ENCODE measurements around the gene LCP2. TPM values are rescaled to one million over a fixed set of nuclear protein-coding genes. Genes with fewer than 3 reads are reported as not detected.

The LCP2 gene
- total RNA-seq, 4 donors from 2014 or later = 45.8 to 120 (median 55.0) TPM

DNA sequence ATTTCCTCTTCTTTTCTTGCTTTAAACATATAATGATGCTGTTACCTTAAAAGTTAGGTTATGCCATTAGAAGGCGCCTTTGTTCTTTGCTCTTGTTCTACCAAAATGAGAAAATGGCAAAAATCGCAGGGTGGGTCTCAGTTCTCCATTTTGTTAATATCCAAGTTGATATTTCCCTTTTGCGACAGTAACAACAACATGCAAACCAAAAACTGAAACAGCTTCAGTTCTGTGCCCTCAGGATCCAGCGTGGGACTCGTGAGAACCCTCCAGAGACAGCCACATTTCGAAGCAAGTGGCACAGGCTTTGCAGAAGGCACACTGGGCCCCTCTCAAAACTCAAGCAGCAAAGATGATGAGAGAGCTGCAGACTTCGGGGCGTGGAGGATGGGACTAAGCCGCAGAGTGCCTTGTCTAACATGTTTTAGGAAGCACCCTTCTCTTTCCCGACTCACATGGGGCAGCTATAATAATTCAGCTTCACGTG lies 33.0 kb upstream of the LCP2 start:
- TF ChIP-seq, protein P1, sequence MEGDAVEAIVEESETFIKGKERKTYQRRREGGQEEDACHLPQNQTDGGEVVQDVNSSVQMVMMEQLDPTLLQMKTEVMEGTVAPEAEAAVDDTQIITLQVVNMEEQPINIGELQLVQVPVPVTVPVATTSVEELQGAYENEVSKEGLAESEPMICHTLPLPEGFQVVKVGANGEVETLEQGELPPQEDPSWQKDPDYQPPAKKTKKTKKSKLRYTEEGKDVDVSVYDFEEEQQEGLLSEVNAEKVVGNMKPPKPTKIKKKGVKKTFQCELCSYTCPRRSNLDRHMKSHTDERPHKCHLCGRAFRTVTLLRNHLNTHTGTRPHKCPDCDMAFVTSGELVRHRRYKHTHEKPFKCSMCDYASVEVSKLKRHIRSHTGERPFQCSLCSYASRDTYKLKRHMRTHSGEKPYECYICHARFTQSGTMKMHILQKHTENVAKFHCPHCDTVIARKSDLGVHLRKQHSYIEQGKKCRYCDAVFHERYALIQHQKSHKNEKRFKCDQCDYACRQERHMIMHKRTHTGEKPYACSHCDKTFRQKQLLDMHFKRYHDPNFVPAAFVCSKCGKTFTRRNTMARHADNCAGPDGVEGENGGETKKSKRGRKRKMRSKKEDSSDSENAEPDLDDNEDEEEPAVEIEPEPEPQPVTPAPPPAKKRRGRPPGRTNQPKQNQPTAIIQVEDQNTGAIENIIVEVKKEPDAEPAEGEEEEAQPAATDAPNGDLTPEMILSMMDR (IDR thresholded peaks at IDR 0.05; ENCODE audit: low read depth) = no peak

DNA sequence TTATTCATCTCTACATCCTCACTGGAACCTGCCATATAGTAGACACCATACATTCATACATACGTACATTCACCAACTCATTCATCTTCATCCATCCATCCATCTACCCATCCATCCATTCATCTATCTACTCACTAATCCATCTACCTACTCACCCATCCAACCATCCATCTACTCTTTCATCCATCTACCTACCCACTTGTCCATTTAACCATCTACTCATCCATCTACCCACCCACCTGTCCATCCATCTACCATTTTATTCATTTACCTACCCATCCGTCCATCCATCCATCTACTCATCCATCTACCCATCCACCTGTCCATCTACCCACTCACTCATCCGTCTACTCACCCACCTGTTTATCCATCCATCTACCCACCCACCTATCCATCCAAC lies 31.9 kb upstream of the LCP2 start:
- TF ChIP-seq, protein P1 (IDR thresholded peaks at IDR 0.05; ENCODE audit: low read depth) = no peak

DNA sequence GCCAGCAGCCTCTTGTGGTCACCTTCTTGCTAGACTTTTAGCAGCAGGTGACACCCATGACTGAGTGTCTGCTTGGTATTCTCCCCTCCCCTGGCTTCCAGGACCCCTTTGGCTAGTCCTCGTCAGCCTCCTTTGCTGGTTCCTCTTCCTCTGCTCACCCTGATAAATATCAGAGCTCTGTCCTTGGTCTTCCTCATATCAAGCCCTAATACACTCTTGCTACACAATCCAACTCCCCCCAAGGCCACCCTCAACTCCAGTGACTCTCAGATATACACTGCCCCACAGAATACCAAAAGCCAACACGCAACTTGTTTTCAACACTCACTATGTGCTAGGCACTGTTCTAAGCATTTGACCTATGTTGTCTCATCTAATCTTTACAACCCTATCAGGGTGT lies 30.3 kb upstream of the LCP2 start:
- TF ChIP-seq, protein P1 (IDR thresholded peaks at IDR 0.05; ENCODE audit: low read depth) = no peak

DNA sequence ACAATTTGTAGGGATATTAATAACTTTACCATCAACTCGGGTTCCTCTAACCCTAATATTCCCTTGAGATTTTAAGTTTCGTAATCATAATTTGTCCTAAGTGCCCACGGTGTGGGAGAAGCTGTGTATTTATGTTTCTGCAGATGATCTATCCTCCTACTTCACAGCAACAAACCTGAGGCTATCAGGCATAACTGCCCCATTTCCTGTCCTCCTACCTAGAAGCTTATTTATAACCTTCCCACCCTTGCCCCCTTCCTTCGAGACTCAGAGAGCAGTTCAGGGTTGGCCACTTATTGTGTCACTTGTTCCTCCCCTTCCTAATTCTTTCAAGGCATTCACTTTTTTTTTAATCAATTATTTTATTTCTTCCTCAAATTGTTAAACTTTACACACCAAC lies 29.6 kb upstream of the LCP2 start:
- TF ChIP-seq, protein P1 (IDR thresholded peaks at IDR 0.05; ENCODE audit: low read depth) = no peak

DNA sequence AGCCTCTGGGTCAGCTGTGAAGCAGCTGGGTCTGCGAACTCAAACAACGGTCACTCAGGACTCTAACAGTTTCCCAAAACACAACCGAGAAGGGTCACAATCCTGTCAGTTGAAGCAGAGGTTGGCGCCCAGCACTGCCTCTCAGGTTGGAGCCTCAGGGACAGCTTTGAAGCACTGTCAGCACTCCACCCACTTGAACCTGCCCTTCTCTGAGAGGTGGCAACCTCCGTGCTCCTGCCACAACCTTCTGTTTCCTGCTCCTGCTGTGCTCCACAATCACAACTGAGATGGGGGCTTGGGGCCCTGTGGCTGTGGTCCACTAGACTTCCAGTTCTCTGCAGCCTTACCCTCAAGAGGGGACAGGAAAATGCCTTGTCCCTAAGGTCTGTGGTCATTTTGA lies 21.7 kb upstream of the LCP2 start:
- TF ChIP-seq, protein P1 (IDR thresholded peaks at IDR 0.05; ENCODE audit: low read depth) = no peak

DNA sequence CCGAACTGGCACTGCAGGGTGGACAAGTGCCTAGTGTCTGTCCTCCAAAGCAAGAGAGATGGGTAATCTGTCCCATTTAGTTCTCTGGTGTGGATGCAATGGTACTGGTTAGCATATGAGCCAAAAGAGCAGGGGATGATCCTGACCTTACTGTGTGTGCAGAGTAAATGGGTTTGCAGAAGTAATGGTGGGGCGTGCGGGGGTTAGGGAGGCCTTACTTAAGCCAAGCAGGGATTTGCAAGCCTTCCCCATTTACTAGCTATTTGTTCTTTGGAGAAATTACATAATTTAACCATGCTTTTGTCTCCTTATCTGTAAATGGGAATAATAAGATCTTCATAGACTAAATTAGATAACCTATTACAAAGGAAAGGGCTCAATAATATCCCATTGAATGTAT lies 19.9 kb upstream of the LCP2 start:
- TF ChIP-seq, protein P1 (IDR thresholded peaks at IDR 0.05; ENCODE audit: low read depth) = no peak

DNA sequence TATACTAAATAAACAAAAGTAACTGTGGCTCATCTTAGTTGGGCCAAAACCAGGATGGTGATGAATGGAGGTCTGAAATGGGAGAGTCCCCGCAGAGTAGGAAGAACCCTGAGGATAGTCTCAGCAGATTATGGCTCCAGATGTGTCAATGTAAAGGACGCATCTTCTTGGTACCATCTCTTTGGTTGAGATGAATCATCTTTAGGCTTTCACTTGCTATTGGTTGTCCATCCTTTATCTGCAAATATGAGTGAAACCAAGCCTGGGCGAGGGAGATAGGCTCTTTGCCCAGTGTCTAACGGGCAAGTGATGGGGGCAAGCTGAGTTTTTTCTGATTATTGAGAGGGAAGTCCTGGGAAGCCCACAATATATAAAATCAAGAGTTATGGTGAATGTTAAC lies 19.4 kb upstream of the LCP2 start:
- TF ChIP-seq, protein P1 (IDR thresholded peaks at IDR 0.05; ENCODE audit: low read depth) = no peak
